ENCODE data around the gene ESRRB.

Gene ESRRB

GRCh38 chr14:76450476-76450875 is 74.5 kb downstream of the ESRRB start:
- Histone ChIP-seq H3K4me1 (ENCODE audit: control insufficient read depth, insufficient read depth, low read length) (no peaks in the 10 kb centered on the region), H3K4me3 (ENCODE audit: low read length in 2 of 2) (no peak overlapping the region), H3K36me3 (ENCODE audit: control insufficient read depth in 2 of 2, insufficient read depth in 2 of 2, low read length in 2 of 2) (no peaks in the 10 kb centered on the region), H3K27ac (ENCODE audit: low read length) (no peak overlapping the region), H3K27me3 (ENCODE audit: control insufficient read depth in 1 of 2, insufficient read depth in 2 of 2, low read length in 2 of 2) (no peaks in the 10 kb centered on the region), H3K9ac (ENCODE audit: low read length in 2 of 2) (no peak overlapping the region), H3K9me3 (ENCODE audit: control insufficient read depth in 2 of 2, low read length in 2 of 2) (no peaks in the 10 kb centered on the region)

- Histone ChIP-seq H3K36me3 (ENCODE audit: control insufficient read depth in 2 of 2, insufficient read depth in 2 of 2, low read length in 2 of 2) (no peaks in the 10 kb centered on the region), H3K9ac (ENCODE audit: low read length in 2 of 2) (no peak overlapping the region), H3K9me3 (ENCODE audit: control insufficient read depth in 2 of 2, low read length in 2 of 2) (no peaks in the 10 kb centered on the region), H3K4me1 (ENCODE audit: control insufficient read depth, insufficient read depth, low read length) (no peaks in the 10 kb centered on the region), H3K4me3 (ENCODE audit: low read length in 2 of 2) (no peak overlapping the region), H3K27me3 (ENCODE audit: control insufficient read depth in 1 of 2, insufficient read depth in 2 of 2, low read length in 2 of 2) (no peaks in the 10 kb centered on the region), H3K27ac (ENCODE audit: low read length) (no peak overlapping the region)
Observed at GRCh38 chr14:76456200-76456599, 80.3 kb downstream of the ESRRB start.

GRCh38 chr14:76456891-76457586 is 81.1 kb downstream of the ESRRB start:
- H3K27ac ChIP-seq (ENCODE audit: low read length): no peak overlapping the region
- no peaks in the 10 kb centered on the region for H3K36me3 ChIP-seq (ENCODE audit: control insufficient read depth in 2 of 2, insufficient read depth in 2 of 2, low read length in 2 of 2)
- no peak overlapping the region for H3K9ac ChIP-seq (ENCODE audit: low read length in 2 of 2)
- no peak overlapping the region for H3K4me3 ChIP-seq (ENCODE audit: low read length in 2 of 2)
- no peaks in the 10 kb centered on the region for H3K4me1 ChIP-seq (ENCODE audit: control insufficient read depth, insufficient read depth, low read length)
- H3K27me3 ChIP-seq (ENCODE audit: control insufficient read depth in 1 of 2, insufficient read depth in 2 of 2, low read length in 2 of 2): no peaks in the 10 kb centered on the region
- no peaks in the 10 kb centered on the region for H3K9me3 ChIP-seq (ENCODE audit: control insufficient read depth in 2 of 2, low read length in 2 of 2)

- H3K27me3 ChIP-seq (ENCODE audit: control insufficient read depth in 1 of 2, insufficient read depth in 2 of 2, low read length in 2 of 2): no peaks in the 10 kb centered on the region
- H3K4me3 ChIP-seq (ENCODE audit: low read length in 2 of 2): no peak overlapping the region
- H3K4me1 ChIP-seq (ENCODE audit: control insufficient read depth, insufficient read depth, low read length): no peaks in the 10 kb centered on the region
- H3K9me3 ChIP-seq (ENCODE audit: control insufficient read depth in 2 of 2, low read length in 2 of 2): no peaks in the 10 kb centered on the region
- no peaks in the 10 kb centered on the region for H3K36me3 ChIP-seq (ENCODE audit: control insufficient read depth in 2 of 2, insufficient read depth in 2 of 2, low read length in 2 of 2)
- no peak overlapping the region for H3K9ac ChIP-seq (ENCODE audit: low read length in 2 of 2)
- no peak overlapping the region for H3K27ac ChIP-seq (ENCODE audit: low read length)
Observed at GRCh38 chr14:76457841-76458240, 81.9 kb downstream of the ESRRB start.

- H3K9ac ChIP-seq (ENCODE audit: low read length in 2 of 2): no peak overlapping the region
- no peaks in the 10 kb centered on the region for H3K4me1 ChIP-seq (ENCODE audit: control insufficient read depth, insufficient read depth, low read length)
- no peaks in the 10 kb centered on the region for H3K27me3 ChIP-seq (ENCODE audit: control insufficient read depth in 1 of 2, insufficient read depth in 2 of 2, low read length in 2 of 2)
- H3K4me3 ChIP-seq (ENCODE audit: low read length in 2 of 2): no peak overlapping the region
- no peaks in the 10 kb centered on the region for H3K9me3 ChIP-seq (ENCODE audit: control insufficient read depth in 2 of 2, low read length in 2 of 2)
- no peak overlapping the region for H3K27ac ChIP-seq (ENCODE audit: low read length)
- no peaks in the 10 kb centered on the region for H3K36me3 ChIP-seq (ENCODE audit: control insufficient read depth in 2 of 2, insufficient read depth in 2 of 2, low read length in 2 of 2)
Observed at GRCh38 chr14:76461886-76462285, 85.9 kb downstream of the ESRRB start.

- Histone ChIP-seq H3K4me3 (ENCODE audit: low read length in 2 of 2) (no peak overlapping the region), H3K27me3 (ENCODE audit: control insufficient read depth in 1 of 2, insufficient read depth in 2 of 2, low read length in 2 of 2) (no peaks in the 10 kb centered on the region), H3K9me3 (ENCODE audit: control insufficient read depth in 2 of 2, low read length in 2 of 2) (no peaks in the 10 kb centered on the region), H3K9ac (ENCODE audit: low read length in 2 of 2) (no peak overlapping the region), H3K36me3 (ENCODE audit: control insufficient read depth in 2 of 2, insufficient read depth in 2 of 2, low read length in 2 of 2) (no peaks in the 10 kb centered on the region), H3K27ac (ENCODE audit: low read length) (no peak overlapping the region), H3K4me1 (ENCODE audit: control insufficient read depth, insufficient read depth, low read length) (no peaks in the 10 kb centered on the region)
Observed at GRCh38 chr14:76462330-76462729, 86.4 kb downstream of the ESRRB start.

- Histone ChIP-seq H3K27me3 (ENCODE audit: control insufficient read depth in 1 of 2, insufficient read depth in 2 of 2, low read length in 2 of 2) (no peaks in the 10 kb centered on the region), H3K4me3 (ENCODE audit: low read length in 2 of 2) (no peak overlapping the region), H3K9ac (ENCODE audit: low read length in 2 of 2) (no peak overlapping the region), H3K9me3 (ENCODE audit: control insufficient read depth in 2 of 2, low read length in 2 of 2) (no peaks in the 10 kb centered on the region), H3K4me1 (ENCODE audit: control insufficient read depth, insufficient read depth, low read length) (no peaks in the 10 kb centered on the region), H3K36me3 (ENCODE audit: control insufficient read depth in 2 of 2, insufficient read depth in 2 of 2, low read length in 2 of 2) (no peaks in the 10 kb centered on the region), H3K27ac (ENCODE audit: low read length) (no peak overlapping the region)
Observed at GRCh38 chr14:76463105-76463504, 87.2 kb downstream of the ESRRB start.

- no peaks in the 10 kb centered on the region for H3K27me3 ChIP-seq (ENCODE audit: control insufficient read depth in 1 of 2, insufficient read depth in 2 of 2, low read length in 2 of 2)
- no peak overlapping the region for H3K9ac ChIP-seq (ENCODE audit: low read length in 2 of 2)
- no peak overlapping the region for H3K4me3 ChIP-seq (ENCODE audit: low read length in 2 of 2)
- no peaks in the 10 kb centered on the region for H3K36me3 ChIP-seq (ENCODE audit: control insufficient read depth in 2 of 2, insufficient read depth in 2 of 2, low read length in 2 of 2)
- no peak overlapping the region for H3K27ac ChIP-seq (ENCODE audit: low read length)
- no peaks in the 10 kb centered on the region for H3K9me3 ChIP-seq (ENCODE audit: control insufficient read depth in 2 of 2, low read length in 2 of 2)
- H3K4me1 ChIP-seq (ENCODE audit: control insufficient read depth, insufficient read depth, low read length): no peaks in the 10 kb centered on the region
Observed at GRCh38 chr14:76464856-76465255, 88.9 kb downstream of the ESRRB start.

- Histone ChIP-seq H3K4me1 (ENCODE audit: control insufficient read depth, insufficient read depth, low read length) (no peaks in the 10 kb centered on the region), H3K36me3 (ENCODE audit: control insufficient read depth in 2 of 2, insufficient read depth in 2 of 2, low read length in 2 of 2) (no peaks in the 10 kb centered on the region), H3K9me3 (ENCODE audit: control insufficient read depth in 2 of 2, low read length in 2 of 2) (no peaks in the 10 kb centered on the region), H3K4me3 (ENCODE audit: low read length in 2 of 2) (no peak overlapping the region), H3K27me3 (ENCODE audit: control insufficient read depth in 1 of 2, insufficient read depth in 2 of 2, low read length in 2 of 2) (no peaks in the 10 kb centered on the region), H3K27ac (ENCODE audit: low read length) (no peak overlapping the region), H3K9ac (ENCODE audit: low read length in 2 of 2) (no peak overlapping the region)
Observed at GRCh38 chr14:76465664-76466063, 89.7 kb downstream of the ESRRB start.

- Histone ChIP-seq H3K4me3 (ENCODE audit: low read length in 2 of 2) (no peak overlapping the region), H3K9ac (ENCODE audit: low read length in 2 of 2) (no peak overlapping the region), H3K9me3 (ENCODE audit: control insufficient read depth in 2 of 2, low read length in 2 of 2) (no peaks in the 10 kb centered on the region), H3K27ac (ENCODE audit: low read length) (no peak overlapping the region), H3K36me3 (ENCODE audit: control insufficient read depth in 2 of 2, insufficient read depth in 2 of 2, low read length in 2 of 2) (no peaks in the 10 kb centered on the region), H3K27me3 (ENCODE audit: control insufficient read depth in 1 of 2, insufficient read depth in 2 of 2, low read length in 2 of 2) (no peaks in the 10 kb centered on the region), H3K4me1 (ENCODE audit: control insufficient read depth, insufficient read depth, low read length) (no peaks in the 10 kb centered on the region)
Observed at GRCh38 chr14:76467711-76468155, 91.8 kb downstream of the ESRRB start.

- Histone ChIP-seq H3K4me1 (ENCODE audit: control insufficient read depth, insufficient read depth, low read length) (peaks cover 6% of the 10 kb centered on the region), H3K4me3 (ENCODE audit: low read length in 2 of 2) (no peak overlapping the region), H3K36me3 (ENCODE audit: control insufficient read depth in 2 of 2, insufficient read depth in 2 of 2, low read length in 2 of 2) (no peaks in the 10 kb centered on the region), H3K27ac (ENCODE audit: low read length) (no peak overlapping the region), H3K27me3 (ENCODE audit: control insufficient read depth in 1 of 2, insufficient read depth in 2 of 2, low read length in 2 of 2) (no peaks in the 10 kb centered on the region), H3K9ac (ENCODE audit: low read length in 2 of 2) (no peak overlapping the region), H3K9me3 (ENCODE audit: control insufficient read depth in 2 of 2, low read length in 2 of 2) (no peaks in the 10 kb centered on the region)
Observed at GRCh38 chr14:76472199-76472723, 96.3 kb downstream of the ESRRB start.
